ENCODE data around the gene LDLRAD4.

LDLRAD4 gene

DNA sequence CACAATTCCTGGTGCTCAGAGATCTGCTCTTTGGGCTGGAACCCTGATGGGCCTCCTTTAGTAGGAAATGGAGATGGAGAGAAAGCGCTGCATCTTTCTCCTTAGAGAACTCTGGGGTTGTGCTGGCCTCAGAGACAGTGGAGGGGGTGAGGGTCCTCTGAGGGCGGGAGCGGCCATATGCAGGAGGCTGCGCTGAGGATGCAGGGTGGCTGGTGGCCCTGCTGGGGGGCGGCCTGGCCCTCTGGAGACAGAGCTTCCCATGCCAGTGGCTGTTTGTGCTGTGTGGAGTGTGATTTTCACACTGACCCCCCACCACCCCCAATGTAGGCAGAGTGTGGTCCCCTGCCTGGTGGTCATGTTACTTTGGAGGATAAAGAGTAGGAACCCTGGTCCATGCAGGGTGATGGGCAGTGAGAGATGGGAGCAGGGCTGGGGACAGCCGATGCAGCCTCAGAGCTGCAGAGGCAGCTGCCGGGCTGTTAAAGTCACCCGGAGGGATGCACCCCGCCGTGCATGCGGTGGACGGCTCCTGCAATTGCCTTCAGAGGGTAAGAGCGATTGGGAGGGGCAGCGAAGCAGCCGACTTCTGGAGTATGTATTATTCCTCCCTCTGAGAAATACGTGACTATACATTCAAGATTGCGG lies 313.2 kb downstream of the LDLRAD4 start:
- DNase-seq (ENCODE audit: low read depth in 2 of 2) = no peak

DNA sequence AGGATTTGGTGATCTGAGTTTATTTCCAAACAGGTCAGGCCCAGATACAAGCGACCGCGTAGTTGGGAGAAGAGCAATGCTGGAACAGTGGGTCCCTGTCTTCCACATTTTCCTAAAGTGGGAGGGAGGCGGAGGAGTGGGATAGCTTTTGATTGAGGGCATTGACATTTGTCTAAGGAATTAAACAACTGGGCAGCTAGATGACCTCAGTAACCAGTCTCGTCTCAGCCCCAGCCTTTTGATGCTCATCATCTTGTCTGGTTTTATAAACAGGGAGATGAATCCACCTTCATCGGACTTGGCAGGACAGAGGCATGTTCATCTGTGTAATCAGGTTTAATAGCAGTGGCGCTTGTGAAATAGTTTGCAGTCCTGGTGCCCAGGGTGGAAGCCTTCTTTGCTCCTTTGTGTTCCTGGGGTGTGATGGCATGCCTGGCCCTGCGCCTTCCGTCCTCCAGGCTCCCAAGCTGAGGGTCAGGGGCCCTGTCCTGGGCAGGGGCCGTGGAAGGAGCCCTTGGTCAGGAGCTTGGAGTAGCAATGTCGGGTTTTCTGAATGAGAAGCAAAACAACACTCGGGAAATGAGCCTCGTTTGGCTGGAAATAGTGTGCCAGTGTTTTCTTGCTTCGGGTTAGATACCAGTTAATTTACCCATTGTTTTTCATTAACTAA lies 314.0 kb downstream of the LDLRAD4 start:
- no peak for DNase-seq (ENCODE audit: low read depth in 2 of 2)

DNA sequence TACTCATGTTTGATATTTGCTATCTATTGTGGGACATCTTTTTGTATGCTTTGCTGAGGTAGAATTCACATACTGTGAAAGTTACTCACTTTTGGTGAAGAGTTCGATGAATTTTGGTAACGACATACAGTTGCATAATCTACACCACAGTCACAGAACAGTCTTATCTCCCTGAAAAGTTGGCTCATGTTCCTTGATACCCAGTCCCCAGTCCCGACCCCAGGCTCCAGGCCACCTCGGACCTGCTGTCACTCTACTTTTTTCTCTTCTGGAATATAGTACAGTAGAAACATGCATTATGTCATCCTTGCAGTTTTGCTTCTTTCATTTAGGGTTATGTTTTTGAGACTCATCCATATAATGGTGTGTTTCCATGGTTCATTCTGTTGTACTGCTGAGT lies 316.1 kb downstream of the LDLRAD4 start:
- no peak for DNase-seq (ENCODE audit: low read depth in 2 of 2)

DNA sequence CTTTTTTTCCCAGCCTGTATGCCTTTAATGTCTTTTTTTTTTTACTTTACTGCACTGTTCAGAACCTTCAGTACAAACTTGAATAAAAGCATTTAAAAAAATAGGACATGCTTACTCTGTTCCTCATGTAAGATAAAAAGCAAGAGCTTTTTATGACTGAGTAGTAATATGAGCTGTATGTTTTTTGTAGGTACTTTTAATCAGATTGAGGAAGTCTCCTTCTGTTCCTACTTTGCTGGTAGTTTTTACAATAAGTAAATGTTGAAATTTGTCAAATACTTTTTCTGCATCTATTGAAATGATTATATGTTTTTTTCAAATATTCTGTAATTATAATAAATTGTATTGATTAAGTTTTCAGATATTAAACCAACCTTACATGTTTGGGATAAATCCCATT lies 318.0 kb downstream of the LDLRAD4 start:
- DNase-seq (ENCODE audit: low read depth in 2 of 2) = no peak

DNA sequence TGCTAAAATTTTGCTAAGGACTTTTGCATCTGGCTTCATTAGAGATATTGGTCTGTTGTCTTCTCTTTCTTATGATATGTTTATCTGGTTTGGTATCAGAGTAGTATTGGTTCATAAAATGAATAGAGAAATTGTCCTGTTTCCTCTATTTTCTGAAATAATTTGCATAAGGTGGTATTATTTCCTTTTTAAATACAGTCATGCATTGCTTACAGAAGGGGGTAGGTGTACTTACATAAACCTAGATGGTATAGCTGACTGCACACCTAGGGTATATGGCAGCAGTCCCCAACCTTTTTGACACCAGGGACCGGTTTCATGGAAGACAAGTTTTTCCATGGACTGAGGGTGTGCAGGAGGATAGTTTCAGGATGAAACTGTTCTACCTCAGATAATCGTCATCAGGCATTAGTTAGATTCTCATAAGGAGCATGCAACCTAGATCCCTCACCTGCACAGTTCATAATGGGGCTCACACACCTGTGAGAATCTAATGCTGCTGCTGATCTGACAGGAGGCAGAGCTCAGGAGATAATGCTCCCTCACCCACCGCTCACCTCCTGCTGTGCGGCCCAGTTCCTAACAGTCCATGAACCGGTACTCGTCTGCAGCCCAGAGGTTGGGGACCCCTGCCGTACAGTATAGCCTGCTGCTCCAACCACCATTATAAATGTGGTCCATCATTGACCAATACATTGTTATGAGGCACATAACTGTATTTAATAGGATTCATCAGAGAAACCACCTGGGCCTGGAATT lies 318.6 kb downstream of the LDLRAD4 start:
- no peak for DNase-seq (ENCODE audit: low read depth in 2 of 2)

DNA sequence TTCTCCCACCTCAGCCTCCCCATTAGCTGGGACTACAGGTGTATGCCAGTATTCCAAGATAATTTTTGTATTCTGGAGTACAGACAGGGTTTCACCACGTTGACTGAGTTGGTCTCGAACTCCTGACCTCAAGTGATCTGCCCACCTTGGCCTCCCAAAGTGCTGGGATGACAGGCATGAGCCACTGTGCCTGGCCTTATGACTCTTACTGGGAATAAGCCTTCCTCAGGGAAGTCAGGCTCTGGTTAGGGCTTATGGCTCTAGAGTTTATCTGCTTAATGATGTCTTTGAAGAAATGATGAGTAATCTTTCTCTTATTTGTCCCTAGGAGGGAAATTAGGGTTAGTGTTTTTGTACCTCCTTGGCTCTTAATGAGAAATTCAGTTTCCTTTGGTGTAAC lies 320.1 kb downstream of the LDLRAD4 start:
- DNase-seq (ENCODE audit: low read depth in 2 of 2) = no peak

DNA sequence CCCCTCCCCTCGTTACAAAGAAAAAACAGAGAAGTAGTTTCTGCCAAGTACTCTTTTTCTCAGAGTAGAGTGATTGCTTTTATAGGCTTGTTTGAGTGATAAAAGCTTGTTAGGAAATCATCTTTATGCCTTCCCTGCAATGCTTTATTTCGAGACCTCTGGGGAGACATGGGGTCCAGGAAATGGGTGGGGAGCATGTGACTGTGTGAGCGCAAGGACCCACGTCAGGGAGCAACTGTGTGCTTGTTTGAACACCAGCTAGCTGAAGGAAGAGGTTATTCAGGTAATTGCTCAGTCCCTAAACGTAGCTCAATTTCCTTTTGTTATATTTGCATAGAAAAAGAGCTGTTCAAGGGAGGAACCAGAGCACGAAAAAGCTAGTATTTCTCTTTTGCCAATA lies 320.5 kb downstream of the LDLRAD4 start:
- DNase-seq (ENCODE audit: low read depth in 2 of 2) = no peak

DNA sequence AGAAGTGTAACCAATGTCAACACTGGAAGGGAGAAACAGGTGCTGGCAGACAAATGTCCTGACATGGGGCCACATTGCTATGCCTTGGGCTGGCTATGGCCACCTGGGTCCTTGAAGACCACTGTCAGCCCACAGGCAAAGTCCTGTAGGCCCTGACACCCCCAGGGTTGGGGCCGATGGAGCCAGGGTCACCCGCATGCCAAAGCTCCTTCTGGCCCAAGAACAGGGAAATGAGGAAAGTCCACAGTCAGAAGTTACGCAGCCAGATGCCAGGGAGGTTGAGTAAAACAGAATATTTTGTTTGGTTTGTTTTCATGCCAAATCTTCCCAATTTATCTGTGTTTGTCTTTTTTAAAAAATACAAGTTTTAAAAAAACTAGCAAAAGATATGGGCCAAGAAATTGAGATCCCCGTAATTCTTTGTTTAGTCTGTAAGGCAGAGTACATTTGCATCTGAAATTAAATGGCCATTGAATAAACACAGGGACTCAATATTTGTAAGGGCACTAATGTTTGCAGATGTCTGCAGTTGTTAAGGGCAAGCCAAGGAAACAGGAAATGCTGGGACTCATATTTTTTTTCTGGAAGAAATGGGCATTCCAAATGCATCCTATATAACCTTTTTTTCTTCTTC lies 321.4 kb downstream of the LDLRAD4 start:
- no peak for DNase-seq (ENCODE audit: low read depth in 2 of 2)

DNA sequence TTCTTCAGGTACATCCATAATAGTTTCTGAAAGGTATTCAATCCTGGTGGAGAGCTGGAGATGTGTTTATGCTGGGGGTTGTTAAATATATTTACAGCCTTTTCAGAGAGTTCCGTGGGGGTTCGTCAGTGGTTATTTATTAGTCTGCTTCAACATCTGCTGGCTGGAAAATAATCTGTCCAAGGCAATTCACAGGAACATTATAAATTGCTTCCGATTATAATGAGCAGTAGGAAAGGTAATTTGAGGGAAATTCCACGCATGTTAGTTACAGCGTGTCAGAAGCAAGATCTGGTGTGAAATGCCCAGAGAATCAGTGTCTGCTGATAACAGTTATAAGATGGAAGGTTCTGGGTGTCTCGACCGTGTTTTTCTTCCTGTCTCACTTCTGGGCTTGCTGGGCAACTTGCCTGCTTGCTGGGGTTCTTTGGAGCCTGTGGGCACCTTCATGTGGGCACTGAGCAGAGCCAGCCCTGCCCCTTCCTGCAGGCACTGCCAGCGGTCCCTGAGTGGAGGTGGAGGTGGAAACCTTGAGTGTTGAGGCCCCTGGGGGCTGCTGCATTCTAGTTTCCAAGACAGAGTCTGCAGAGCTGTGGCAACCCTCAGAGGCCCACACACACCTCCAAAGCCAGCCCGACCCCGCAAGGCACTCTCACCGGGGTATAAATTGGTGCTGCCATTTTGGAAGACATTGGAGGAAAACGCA lies 322.1 kb downstream of the LDLRAD4 start:
- DNase-seq (ENCODE audit: low read depth in 2 of 2) = no peak

DNA sequence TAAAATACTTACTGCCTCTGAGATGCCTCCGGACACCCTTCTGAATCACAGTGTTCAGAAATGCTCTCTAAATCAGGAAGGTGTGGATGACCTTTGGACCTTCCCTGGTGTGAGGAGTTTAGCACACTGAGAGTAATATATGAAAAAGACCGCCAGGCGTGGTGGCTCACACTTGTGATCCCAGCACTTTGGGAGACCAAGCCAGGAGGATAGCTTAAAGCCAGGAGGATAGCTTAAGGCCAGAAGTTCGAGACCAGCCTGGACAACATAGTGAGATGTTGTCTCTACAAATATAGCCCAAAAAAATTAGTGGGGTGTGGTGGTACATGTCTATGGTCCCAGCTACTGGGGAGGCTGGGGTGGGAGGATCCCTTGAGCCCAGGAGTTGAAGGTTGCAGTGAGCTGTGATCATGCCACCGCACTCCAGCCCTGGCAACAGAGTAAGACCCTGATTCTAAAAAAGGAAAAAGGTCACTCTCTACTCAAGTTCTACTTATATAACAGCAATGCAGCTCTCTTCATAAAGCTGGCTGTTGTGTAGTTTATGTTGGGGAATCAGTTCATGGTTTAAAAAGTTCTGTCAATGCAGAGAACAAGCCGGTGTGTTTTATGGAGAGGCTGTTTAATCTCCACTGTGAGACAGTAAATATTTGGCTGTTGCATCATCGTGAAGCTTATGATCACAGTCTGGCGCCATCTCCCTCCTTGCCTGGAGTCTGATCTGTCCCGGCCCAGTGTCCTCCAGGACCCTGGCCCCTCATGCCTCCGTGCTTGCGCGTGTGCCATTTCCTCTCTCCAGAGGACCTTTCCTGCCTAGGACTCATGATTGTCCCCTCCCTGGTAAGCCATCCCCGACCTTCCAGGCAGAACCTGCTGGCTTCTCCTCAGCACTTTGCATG lies 323.3 kb downstream of the LDLRAD4 start:
- no peak for DNase-seq (ENCODE audit: low read depth in 2 of 2)

DNA sequence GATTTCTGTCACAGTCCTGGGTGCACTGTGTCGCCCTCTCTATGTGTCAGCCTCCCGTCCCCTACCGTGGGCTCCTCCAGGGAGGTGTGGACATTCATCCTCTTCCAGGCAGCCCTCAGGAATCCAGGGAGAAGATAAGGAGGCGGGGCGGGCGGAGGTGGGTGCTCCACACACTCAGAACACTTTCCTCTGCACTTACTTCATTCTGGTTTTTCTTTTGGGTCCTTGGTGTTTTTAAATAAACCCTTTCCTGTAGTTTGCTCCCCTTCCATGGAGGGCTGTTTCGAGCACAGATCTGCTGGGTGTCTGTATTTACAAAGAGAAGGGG lies 323.9 kb downstream of the LDLRAD4 start:
- DNase-seq (ENCODE audit: low read depth in 2 of 2) = no peak

DNA sequence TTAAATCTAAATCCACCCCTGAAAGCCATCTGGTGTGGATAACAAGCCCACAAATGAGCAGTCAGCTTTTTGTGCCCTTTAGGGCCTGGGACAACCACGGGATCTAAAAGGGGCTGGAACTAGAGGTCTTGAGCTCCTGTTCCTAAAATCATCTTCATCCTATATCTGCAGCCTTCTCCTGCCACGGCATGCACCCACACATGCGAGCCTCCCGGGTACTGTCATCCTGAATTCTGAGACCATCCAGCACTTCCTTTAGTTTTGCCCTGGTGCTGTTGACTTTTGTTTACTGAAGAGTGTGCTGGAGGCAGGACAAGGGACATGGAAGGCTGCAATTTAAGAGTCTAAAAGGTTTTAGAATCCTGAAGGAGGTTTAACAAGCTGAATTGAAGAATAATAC lies 324.6 kb downstream of the LDLRAD4 start:
- DNase-seq (ENCODE audit: low read depth in 2 of 2) = no peak

DNA sequence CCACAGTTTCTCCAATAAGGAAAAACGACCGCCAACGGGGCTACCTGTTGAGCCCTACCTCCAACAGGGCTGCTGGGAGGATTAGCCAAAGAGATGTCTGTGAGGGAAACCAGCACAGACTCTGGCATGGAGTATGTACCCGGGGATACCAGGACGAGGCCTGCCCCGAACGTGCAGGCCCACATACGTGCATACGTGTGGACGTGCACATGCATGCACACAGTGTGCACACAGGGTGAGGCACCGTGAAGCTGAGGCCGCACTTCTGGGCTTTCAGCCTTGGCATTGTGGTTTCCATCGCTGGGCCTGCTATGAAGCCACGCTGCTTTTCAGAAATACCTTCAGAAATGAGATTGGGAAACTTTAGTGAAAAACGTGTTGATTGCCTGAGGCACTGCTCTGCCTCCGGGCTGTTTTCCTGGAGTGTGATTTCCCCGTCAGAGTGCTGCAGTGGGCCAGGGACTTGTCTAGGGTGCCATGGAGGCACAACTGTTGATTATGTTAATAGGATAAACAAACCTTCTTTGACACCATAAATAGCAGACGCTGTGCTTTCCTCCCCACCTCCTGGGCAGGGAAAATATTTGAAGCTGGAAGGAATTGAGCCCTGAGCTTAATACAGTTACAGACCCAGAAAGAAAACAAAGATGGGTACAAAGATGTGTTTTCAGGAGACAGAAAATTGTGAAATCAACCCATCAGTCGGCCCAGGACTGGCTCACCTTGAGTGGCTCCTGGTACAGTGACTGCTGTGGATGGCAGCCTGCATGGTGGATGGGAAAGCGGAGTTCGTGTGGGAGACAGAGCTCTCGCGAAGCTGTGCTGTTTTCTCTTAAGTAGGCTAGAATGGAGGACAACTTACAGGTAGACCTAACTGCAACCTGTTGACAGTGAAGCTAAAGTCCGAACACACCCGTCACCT lies 325.5 kb downstream of the LDLRAD4 start:
- DNase-seq (ENCODE audit: low read depth in 2 of 2) = no peak

DNA sequence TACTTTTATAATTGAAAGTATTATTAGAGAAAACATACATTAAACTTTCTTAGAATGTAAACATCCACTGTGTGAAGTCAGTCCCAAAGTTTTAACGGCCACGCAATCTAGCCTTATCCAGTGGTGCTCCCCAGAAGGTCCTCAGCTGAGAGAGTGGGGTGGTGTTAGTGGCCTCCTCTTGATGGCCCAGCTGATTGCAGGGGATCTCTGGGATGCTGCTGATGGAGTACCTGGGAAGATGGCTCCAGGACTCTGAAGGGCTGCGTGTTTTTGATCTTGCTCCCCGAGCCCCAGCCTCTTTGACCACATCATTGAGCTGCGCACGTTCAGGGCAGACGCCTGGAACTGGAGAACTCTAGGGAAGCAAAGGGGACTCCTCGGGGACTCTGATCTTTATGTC lies 326.4 kb downstream of the LDLRAD4 start:
- DNase-seq (ENCODE audit: low read depth in 2 of 2) = no peak

DNA sequence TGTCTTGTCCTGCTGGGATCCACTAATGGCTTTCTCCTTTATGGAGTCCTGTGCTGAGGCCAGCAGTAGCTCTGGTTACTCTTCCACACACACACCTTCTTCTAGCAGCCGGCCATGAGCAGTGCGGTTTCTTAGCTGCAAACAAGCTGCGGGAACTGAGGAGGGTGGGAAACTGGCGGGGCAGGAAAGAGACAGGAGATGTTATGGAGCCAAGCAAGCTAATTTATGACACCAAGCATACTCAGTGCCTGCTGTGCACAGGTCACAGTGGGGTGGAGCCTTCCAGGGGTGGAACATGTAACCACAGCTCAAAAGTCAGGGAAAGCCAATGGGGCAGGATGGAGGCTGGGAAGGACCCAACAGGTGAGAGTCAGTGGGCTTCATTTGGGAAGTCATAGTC lies 327.0 kb downstream of the LDLRAD4 start:
- DNase-seq (ENCODE audit: low read depth in 2 of 2) = no peak

DNA sequence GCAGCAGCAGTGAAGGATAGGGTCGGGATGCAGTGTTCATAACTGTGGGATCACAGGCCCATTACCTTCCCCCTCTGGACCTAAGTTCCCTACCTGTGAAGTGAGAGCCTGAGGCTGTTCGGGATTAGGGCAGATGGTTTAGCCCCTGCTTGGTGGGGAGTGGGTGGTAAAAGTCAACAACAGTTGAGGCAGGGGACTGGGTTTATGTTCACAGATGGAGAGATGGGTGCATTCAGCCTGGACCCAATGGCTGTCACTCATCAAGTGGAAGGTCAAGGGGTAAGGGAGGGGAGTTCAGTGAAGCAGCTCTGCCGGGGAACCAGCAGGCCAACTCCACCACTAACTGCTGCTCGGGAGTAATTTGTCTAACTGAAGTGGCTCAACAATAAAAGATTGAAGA lies 327.4 kb downstream of the LDLRAD4 start:
- no peak for DNase-seq (ENCODE audit: low read depth in 2 of 2)

DNA sequence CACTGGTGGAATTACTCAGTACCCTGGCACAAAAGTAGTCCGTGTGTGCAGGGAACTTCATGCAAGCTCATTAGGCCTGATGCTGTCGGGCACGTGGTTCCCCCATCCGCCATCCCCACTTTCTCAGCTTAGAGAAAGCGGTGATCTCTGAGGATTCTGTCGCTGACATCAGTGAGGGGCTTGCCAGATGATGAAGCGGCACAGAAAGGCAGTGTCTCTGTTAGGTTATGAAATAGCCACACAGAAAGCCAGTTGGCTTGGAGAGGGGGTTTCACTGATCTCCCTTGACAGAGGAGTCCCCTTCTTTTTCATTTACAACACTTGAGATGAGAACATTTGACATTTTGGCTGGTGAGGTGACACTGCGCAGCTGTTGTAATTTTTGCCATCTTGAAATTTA lies 328.1 kb downstream of the LDLRAD4 start:
- DNase-seq (ENCODE audit: low read depth in 2 of 2) = no peak

DNA sequence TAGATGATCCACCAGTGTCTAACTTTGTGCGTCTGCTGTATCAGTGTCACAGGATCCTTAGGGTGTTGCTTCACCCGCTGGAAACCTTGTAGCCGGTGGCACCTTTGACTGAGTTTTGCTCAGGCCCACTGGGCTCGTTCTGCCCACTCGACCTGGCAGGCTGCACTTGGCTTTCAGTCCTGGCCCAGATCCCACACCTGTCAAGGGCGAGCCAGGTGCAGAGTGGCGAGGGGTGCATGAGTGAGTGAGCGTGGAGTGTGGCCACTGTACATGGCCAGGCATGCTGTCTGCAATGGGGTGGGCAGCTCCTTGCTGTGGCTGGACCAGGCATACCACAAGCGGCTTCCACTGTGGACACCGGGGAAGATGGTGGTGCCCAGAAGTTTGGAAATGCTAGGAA lies 328.8 kb downstream of the LDLRAD4 start:
- no peak for DNase-seq (ENCODE audit: low read depth in 2 of 2)

DNA sequence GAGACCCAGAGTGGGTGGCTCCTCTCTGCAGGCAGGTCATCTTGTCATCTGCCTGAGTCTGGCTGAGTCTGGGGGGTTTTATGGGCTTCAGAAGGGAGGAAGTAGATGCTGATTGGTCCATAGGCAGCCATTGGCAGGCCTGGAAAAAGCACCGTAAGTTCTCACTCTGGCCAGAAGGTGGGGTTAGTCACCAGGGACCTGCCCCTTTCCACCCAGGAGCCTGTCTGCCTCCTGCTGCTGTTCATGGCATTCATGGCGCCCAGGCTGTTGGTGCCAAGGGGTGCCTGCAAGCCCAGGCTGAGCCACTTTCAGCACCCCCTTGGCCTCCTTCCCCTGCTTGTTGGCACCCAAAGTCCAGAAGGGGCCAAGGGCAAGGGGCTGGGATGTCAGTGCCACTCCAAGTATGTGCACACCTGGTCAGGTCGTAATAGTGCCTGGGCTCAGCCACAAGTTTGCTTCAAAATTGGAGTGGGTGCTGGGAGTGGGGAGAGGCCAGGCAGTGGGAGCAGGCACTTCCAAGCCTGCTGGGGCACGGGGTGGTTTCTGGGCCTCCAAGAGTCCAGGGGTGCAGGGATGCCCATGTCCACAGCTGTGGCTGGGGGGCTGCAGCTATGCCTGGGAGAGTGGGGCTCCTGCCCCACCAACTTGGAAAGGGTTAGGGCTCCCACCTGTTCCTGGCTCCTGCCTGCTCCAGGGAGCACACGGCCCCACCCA lies 329.7 kb downstream of the LDLRAD4 start:
- DNase-seq (ENCODE audit: low read depth in 2 of 2) = no peak
